ENCODE data around the gene GULP1. TPM values are rescaled to one million over a fixed set of nuclear protein-coding genes. Genes with fewer than 3 reads are reported as not detected.

Gene GULP1
- total RNA-seq, 2 experiments from 2014 or later, result not detected

DNA sequence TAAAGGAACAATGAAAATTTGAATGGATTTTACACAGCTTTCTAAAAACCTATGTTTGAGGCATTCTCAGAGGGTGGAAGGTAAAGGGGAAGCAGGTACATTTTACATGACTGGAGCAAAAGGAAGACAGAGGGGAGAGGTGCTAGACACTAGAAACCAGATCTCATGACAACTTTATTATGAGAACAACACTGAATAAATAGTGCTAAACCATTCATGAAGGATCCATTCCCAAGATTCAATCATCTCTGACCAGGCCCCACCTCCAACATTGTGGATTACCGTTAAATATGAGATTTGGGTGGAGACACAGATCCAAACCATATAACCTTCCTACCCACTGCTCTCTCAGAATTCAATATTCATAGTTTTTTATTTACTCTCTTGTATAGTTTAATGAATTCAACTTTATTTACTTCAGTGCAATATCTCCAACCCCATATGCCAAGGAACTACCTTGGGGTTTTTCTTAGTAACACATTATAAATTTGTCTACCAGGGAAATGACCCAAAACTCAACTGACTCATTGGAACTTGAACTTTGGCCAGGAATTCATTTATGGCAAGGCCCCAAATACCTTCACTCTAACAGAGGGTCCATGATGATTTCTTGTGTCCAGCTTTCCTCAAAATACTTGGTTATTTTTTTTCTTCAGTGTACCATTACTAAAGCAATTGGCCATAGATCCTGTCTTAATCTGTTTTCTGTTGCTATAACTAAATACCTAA lies 317.8 kb downstream of the GULP1 start:
- TF ChIP-seq, protein P1, sequence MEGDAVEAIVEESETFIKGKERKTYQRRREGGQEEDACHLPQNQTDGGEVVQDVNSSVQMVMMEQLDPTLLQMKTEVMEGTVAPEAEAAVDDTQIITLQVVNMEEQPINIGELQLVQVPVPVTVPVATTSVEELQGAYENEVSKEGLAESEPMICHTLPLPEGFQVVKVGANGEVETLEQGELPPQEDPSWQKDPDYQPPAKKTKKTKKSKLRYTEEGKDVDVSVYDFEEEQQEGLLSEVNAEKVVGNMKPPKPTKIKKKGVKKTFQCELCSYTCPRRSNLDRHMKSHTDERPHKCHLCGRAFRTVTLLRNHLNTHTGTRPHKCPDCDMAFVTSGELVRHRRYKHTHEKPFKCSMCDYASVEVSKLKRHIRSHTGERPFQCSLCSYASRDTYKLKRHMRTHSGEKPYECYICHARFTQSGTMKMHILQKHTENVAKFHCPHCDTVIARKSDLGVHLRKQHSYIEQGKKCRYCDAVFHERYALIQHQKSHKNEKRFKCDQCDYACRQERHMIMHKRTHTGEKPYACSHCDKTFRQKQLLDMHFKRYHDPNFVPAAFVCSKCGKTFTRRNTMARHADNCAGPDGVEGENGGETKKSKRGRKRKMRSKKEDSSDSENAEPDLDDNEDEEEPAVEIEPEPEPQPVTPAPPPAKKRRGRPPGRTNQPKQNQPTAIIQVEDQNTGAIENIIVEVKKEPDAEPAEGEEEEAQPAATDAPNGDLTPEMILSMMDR (IDR thresholded peaks at IDR 0.05), result no peak
- H3K27ac Mint-ChIP-seq, result no peak overlapping the region
- DNase-seq (no peak), ATAC-seq (no peak)
- H3K36me3 Mint-ChIP-seq (ENCODE audit: low read depth), result no peaks in the 10 kb centered on the region
- ChIA-PET CTCF (no interaction called here), POLR2A (no interaction called here)
- H3K27me3 Mint-ChIP-seq, result no peaks in the 10 kb centered on the region
- intact Hi-C loops (cut with micrococcal nuclease), result no loop called here
- peaks cover 2% of the 10 kb centered on the region for H3K9me3 Mint-ChIP-seq
- H3K4me1 Mint-ChIP-seq (ENCODE audit: low read depth), result no peaks in the 10 kb centered on the region
- H3K4me3 Mint-ChIP-seq, result no peak overlapping the region

DNA sequence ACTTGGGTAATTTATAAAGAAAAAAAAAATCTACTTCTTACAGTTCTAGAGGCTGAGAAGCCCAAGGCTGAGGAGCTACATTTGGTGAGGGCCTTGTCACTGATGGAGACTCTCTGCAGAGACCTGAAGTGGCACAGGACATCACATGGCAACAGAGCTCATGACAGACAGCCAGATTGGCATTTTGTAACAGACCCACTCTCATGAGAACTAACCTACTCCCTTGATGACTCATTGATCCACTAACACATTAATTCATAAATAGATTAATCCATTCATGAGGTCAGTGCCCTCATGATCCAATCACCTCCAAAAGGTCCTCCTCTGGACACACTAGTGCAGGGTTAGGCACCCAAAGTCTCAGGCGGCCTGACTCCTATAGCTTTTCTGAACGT lies 318.4 kb downstream of the GULP1 start:
- H3K4me3 Mint-ChIP-seq, result no peak overlapping the region
- H3K27ac Mint-ChIP-seq, result no peak overlapping the region
- no peaks in the 10 kb centered on the region for H3K36me3 Mint-ChIP-seq (ENCODE audit: low read depth)
- ATAC-seq, result no peak
- H3K4me1 Mint-ChIP-seq (ENCODE audit: low read depth), result no peaks in the 10 kb centered on the region
- ChIA-PET CTCF (no interaction called here), POLR2A (no interaction called here)
- intact Hi-C loops (cut with micrococcal nuclease), result no loop called here
- DNase-seq, result no peak
- peaks cover 2% of the 10 kb centered on the region for H3K9me3 Mint-ChIP-seq
- TF ChIP-seq, protein P1 (IDR thresholded peaks at IDR 0.05), result no peak
- no peaks in the 10 kb centered on the region for H3K27me3 Mint-ChIP-seq

DNA sequence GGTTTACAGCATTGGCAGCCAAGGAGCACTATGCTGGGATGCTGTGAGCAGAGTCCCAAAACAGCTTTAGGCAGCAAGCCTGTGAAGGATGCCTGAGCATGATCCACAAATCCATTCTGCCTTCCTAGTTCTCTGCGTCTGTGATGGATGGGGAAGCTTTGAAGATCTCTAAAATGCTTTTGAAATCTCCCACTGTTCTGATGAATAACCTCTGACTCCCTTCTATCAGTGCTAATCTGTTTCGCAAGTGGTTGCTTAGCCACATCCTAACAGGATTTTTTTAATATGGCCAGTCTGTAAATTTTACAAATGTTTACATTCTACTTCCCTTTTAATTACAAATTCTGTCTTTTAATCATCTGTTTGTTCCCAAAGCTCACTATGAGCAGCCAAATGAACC lies 319.2 kb downstream of the GULP1 start:
- intact Hi-C loops (cut with micrococcal nuclease), result no loop called here
- DNase-seq, result no peak
- no peak for ATAC-seq

DNA sequence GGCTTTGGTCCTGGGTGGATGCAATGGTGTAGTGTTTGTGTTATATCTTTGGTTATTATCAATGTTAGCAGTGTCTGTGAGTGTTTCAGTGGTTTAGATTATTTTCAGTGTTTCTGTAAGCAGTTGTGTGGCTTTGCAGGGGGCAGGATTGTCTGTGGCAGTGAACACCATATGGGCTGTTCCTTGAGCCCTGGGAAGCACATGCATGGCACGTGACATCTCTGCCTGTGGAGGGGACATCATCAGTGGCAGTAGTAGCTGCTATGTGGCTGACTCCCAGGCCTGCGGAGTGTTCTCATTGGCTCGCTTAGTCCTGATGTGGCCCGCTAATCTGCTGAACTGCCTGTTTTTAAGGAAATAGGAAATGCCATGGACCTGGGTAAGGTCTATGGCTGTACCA lies 327.5 kb downstream of the GULP1 start:
- no peaks in the 10 kb centered on the region for H3K4me1 Mint-ChIP-seq (ENCODE audit: low read depth)
- no peaks in the 10 kb centered on the region for H3K36me3 Mint-ChIP-seq (ENCODE audit: low read depth)
- ChIA-PET POLR2A (no interaction called here), CTCF (no interaction called here)
- DNase-seq (no peak), ATAC-seq (no peak)
- no peak overlapping the region for H3K4me3 Mint-ChIP-seq
- H3K27ac Mint-ChIP-seq, result no peak overlapping the region
- H3K27me3 Mint-ChIP-seq, result no peaks in the 10 kb centered on the region
- intact Hi-C loops (cut with micrococcal nuclease), result no loop called here
- TF ChIP-seq, protein P1 (IDR thresholded peaks at IDR 0.05), result no peak
- H3K9me3 Mint-ChIP-seq, result no peaks in the 10 kb centered on the region

More for the DNA sequence above, 319.2 kb downstream of the GULP1 start:
- no peak overlapping the region for H3K4me3 Mint-ChIP-seq
- TF ChIP-seq, protein P1 (IDR thresholded peaks at IDR 0.05), result no peak
- CTCF ChIA-PET, result no interaction called here
- H3K4me1 Mint-ChIP-seq (ENCODE audit: low read depth), result no peaks in the 10 kb centered on the region
- POLR2A ChIA-PET, result no interaction called here
- no peaks in the 10 kb centered on the region for H3K27me3 Mint-ChIP-seq
- H3K27ac Mint-ChIP-seq, result no peak overlapping the region
- H3K9me3 Mint-ChIP-seq, result no peaks in the 10 kb centered on the region
- no peaks in the 10 kb centered on the region for H3K36me3 Mint-ChIP-seq (ENCODE audit: low read depth)

DNA sequence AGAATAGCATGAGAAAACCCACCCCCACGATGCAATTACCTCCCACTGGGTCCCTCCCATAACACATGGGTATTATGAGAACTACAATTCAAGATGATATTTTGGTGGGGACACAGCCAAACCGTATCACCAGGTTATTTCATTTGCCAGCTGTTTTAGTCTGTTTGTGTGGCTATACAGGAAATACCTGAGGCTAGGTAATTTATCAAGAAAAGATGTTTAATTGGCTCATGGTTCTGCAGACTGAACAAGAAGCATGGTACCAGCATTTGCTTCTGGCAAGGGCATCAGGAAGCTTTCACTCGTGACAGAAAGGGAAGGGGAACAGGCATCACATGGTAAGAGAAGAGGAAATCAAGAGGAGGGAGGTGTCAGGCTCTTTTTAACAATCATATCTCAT lies 329.2 kb downstream of the GULP1 start:
- ATAC-seq (no peak), DNase-seq (no peak)
- TF ChIP-seq, protein P1 (IDR thresholded peaks at IDR 0.05), result no peak
- Mint-ChIP-seq H3K4me1 (ENCODE audit: low read depth) (no peaks in the 10 kb centered on the region), H3K4me3 (no peak overlapping the region), H3K27me3 (no peaks in the 10 kb centered on the region), H3K36me3 (ENCODE audit: low read depth) (no peaks in the 10 kb centered on the region), H3K9me3 (no peaks in the 10 kb centered on the region), H3K27ac (no peak overlapping the region)
- intact Hi-C loops (cut with micrococcal nuclease), result no loop called here
- POLR2A ChIA-PET, result no interaction called here
- CTCF ChIA-PET, result no interaction called here
